ENCODE results near the gene TPPP3.

TPPP3 gene

DNA sequence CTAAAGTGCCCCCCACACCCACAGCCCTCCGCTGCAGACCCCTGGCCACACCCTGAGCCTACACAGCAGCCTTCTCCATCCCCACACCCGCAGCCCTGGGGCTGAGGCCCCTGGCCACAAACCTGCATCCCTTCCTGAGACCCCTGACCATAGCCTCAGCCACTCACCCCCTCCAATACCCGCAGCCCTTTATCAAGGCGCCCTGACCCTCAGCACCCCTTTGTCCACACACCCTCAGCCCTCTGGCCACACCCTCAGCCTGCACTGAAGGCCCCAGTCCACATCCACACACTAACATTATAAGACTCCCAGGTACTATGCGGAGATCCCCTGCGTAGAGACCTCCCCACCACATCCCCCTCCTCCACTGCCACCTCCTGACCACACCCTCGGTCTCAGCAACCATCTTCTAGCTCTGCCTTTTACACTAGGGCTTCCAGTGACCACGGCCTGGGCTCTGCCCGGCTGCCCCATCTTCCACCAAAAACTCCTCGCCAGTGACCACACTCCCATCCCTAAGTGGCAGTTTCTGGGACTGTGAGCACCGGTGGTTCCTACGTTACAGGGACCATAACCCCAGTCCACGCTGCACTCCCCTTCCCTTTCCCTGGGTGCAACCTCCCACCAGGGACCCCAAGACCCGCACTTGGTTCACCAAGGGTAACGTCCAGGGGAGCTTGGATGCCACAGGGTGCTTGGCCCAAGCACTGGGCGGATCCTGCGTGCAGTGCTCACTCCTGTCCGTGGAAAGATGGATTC, 818 bp downstream of the TPPP3 start:
- Histone ChIP-seq H3K79me2 (ENCODE audit: control insufficient read depth, insufficient read depth, low read length) (no peaks in the 10 kb centered on the region), H3K4me3 (ENCODE audit: low read length) (no peak overlapping the region), H3K4me2 (ENCODE audit: low read length) (no peak overlapping the region), H2BK15ac (replicated peaks; ENCODE audit: low read depth) (no peak overlapping the region), H4K8ac (ENCODE audit: low read depth, low read length) (no peak overlapping the region), H3K18ac (ENCODE audit: low read length) (no peak overlapping the region), H2BK120ac (ENCODE audit: low read depth, low read length) (no peak overlapping the region), H3K9ac (ENCODE audit: low read length) (no peak overlapping the region), H2AK5ac (ENCODE audit: low read length) (no peak overlapping the region), H3K4ac (ENCODE audit: low read depth, low read length) (no peak overlapping the region), H2BK5ac (ENCODE audit: low read length) (no peak overlapping the region), H3K4me1 (ENCODE audit: control insufficient read depth, low read depth, low read length) (peaks cover 1% of the 10 kb centered on the region), H3K56ac (ENCODE audit: low read length) (no peak overlapping the region), H3K23ac (ENCODE audit: low read length) (no peak overlapping the region), H3K27me3 (ENCODE audit: insufficient read depth, low read length, poor library complexity) (peaks cover 20% of the 10 kb centered on the region), H3K36me3 (ENCODE audit: control insufficient read depth, insufficient read depth, low read length) (no peaks in the 10 kb centered on the region), H4K5ac (ENCODE audit: low read length) (no peak overlapping the region), H3K27ac (ENCODE audit: low read depth, low read length) (no peak overlapping the region), H3K79me1 (ENCODE audit: low read length) (no peaks in the 10 kb centered on the region)
- no CpG with 5 or more reads among the region's 18 CpGs for WGBS (ENCODE audit: extremely low coverage, insufficient coverage, low lambda C conversion rate)
- DNase-seq: no peak

DNA sequence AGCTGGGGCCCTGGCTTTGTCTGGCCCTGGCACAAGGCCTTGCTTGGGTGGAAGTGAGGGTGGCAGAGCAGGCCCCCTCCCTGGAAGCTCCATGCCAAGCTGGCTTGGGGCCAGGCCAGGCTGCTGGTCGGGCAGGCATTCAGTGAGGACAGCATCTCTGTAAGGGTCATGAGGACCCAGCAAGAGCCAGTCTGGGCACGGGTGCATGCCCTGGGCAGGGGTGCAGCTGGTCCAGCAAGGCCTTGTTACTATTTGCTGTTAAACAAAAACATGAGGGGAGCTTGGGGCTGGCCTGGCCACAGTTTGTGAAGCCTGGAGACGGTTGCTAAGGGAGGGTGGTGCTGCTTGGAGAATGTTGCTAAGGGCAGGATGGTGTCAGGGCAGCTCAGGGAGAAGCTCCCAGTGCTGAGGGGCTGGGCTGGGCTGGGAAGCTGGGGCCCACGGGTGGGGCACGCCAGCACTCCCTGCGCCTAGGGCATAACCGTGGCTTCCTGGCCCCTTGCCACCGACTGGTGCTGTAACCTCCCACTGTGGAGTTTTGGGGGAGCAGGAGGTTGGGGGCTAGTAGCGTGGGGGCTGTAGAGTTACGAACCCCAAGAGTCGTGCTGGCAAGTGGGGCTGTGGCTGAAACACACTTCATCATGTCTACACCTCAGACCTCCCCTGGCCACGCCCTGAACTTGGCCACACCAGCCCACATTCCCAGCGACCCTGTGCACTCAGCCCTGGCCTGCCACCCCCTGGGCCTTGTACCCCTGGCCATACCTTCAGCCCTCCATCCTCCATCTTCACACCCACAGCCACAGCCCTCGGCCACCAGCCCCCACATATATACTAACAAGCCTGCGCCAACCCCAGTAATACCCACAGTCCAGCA, 1.6 kb downstream of the TPPP3 start:
- no peak overlapping the region for H2BK120ac ChIP-seq (ENCODE audit: low read depth, low read length)
- no peaks in the 10 kb centered on the region for H3K79me1 ChIP-seq (ENCODE audit: low read length)
- no peak overlapping the region for H2BK15ac ChIP-seq (replicated peaks; ENCODE audit: low read depth)
- no peak overlapping the region for H3K4me2 ChIP-seq (ENCODE audit: low read length)
- no CpG with 5 or more reads among the region's 15 CpGs for WGBS (ENCODE audit: extremely low coverage, insufficient coverage, low lambda C conversion rate)
- no peak overlapping the region for H3K56ac ChIP-seq (ENCODE audit: low read length)
- no peak overlapping the region for H3K27ac ChIP-seq (ENCODE audit: low read depth, low read length)
- H4K5ac ChIP-seq (ENCODE audit: low read length): no peak overlapping the region
- H2BK5ac ChIP-seq (ENCODE audit: low read length): no peak overlapping the region
- H3K4ac ChIP-seq (ENCODE audit: low read depth, low read length): no peak overlapping the region
- no peak overlapping the region for H2AK5ac ChIP-seq (ENCODE audit: low read length)
- peak; percentile 33 for DNase-seq
- H3K4me1 ChIP-seq (ENCODE audit: control insufficient read depth, low read depth, low read length): peaks cover 1% of the 10 kb centered on the region
- no peak overlapping the region for H3K4me3 ChIP-seq (ENCODE audit: low read length)
- H3K23ac ChIP-seq (ENCODE audit: low read length): no peak overlapping the region
- no peak overlapping the region for H3K18ac ChIP-seq (ENCODE audit: low read length)
- H4K8ac ChIP-seq (ENCODE audit: low read depth, low read length): no peak overlapping the region
- no peak overlapping the region for H3K9ac ChIP-seq (ENCODE audit: low read length)
- H3K36me3 ChIP-seq (ENCODE audit: control insufficient read depth, insufficient read depth, low read length): no peaks in the 10 kb centered on the region
- H3K27me3 ChIP-seq (ENCODE audit: insufficient read depth, low read length, poor library complexity): peaks cover 20% of the 10 kb centered on the region
- H3K79me2 ChIP-seq (ENCODE audit: control insufficient read depth, insufficient read depth, low read length): no peaks in the 10 kb centered on the region

DNA sequence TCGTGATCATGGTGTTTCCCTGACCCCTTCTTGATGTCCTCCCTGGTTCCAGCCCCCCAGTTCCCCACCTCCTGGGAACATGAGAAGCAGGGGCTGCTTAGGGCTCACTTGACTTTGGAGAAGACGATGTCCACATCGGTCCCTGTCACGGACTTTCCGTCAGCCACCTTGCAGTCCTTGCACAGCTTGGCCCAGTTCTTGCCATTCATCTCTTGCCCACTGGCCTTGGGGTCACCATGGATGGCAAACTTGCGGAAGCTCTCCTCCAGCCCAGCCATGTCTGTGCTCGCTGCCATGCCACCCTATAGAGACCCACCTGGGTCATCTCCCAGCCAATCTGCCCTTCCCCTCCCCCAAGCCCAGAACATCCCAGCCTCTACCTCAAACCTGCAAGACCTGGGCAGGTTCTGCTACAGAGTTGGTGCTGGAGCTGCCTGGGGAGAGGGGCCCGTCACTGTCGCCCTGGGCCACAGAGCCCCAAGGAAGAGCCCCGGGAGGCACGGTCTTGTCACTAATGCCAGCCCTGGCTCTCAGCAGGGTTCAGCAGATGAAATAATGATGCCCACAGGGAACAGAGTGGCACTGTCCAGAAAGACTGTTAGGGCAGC, 2.4 kb downstream of the TPPP3 start:
- Histone ChIP-seq H2AK5ac (ENCODE audit: low read length) (no peak overlapping the region), H3K79me1 (ENCODE audit: low read length) (no peaks in the 10 kb centered on the region), H4K5ac (ENCODE audit: low read length) (no peak overlapping the region), H3K4me3 (ENCODE audit: low read length) (no peak overlapping the region), H3K56ac (ENCODE audit: low read length) (no peak overlapping the region), H2BK5ac (ENCODE audit: low read length) (no peak overlapping the region), H4K8ac (ENCODE audit: low read depth, low read length) (no peak overlapping the region), H3K4me2 (ENCODE audit: low read length) (no peak overlapping the region), H3K4ac (ENCODE audit: low read depth, low read length) (no peak overlapping the region), H3K9ac (ENCODE audit: low read length) (no peak overlapping the region), H2BK120ac (ENCODE audit: low read depth, low read length) (no peak overlapping the region), H3K27ac (ENCODE audit: low read depth, low read length) (no peak overlapping the region), H3K36me3 (ENCODE audit: control insufficient read depth, insufficient read depth, low read length) (no peaks in the 10 kb centered on the region), H3K79me2 (ENCODE audit: control insufficient read depth, insufficient read depth, low read length) (no peaks in the 10 kb centered on the region), H3K27me3 (ENCODE audit: insufficient read depth, low read length, poor library complexity) (peaks cover 20% of the 10 kb centered on the region), H3K23ac (ENCODE audit: low read length) (no peak overlapping the region), H2BK15ac (replicated peaks; ENCODE audit: low read depth) (no peak overlapping the region), H3K4me1 (ENCODE audit: control insufficient read depth, low read depth, low read length) (no peaks in the 10 kb centered on the region), H3K18ac (ENCODE audit: low read length) (no peak overlapping the region)
- no CpG with 5 or more reads among the region's 11 CpGs for WGBS (ENCODE audit: extremely low coverage, insufficient coverage, low lambda C conversion rate)
- no peak for DNase-seq

DNA sequence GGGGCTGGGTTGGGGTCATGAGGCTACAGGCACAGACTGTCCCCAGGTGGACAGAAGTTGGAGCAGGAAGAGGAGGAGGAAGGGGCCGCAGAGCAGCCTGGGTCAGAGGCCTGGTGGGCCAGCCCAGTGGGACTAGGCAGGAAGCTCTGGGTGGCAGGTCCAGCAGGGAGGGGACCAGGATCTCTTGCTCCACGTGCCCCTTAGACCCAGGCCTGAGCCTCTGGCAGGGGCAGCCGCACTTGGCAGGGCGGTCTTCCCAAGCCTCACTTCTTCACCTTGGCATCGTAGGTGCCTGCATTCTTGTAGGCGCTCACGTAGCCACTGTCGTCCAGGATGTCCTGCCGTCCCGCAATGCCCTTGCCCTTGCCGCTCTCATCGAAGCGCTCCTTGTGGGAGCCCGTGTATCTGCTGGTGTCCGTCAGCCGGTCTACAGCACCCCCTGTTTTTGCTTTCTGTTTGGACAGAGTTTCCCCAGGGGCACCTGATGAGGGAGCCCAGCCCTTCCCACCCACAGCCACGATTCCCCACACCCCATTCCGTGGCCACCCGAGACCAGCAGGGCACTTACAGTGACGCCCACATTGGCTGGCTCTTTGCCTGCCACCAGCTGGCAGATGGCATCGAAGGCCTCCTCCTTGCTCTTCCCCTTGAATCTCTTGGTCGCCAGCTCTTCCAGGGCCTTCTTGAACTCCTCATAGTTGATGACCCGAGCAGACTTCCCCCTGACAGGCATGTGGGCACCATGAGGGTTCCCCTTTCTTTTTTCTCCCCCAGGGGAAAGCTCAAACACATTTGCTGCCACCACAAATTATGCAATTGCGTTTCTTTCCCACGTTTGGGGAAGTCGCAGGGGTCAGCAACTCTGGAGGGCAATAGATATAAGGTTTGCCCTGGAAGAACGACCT, 3.1 kb downstream of the TPPP3 start:
- no peaks in the 10 kb centered on the region for H3K36me3 ChIP-seq (ENCODE audit: control insufficient read depth, insufficient read depth, low read length)
- H3K18ac ChIP-seq (ENCODE audit: low read length): no peak overlapping the region
- no peak overlapping the region for H3K4me3 ChIP-seq (ENCODE audit: low read length)
- H3K4me2 ChIP-seq (ENCODE audit: low read length): no peak overlapping the region
- no peak overlapping the region for H2BK5ac ChIP-seq (ENCODE audit: low read length)
- H3K27ac ChIP-seq (ENCODE audit: low read depth, low read length): no peak overlapping the region
- no peak for DNase-seq
- H2AK5ac ChIP-seq (ENCODE audit: low read length): no peak overlapping the region
- no peak overlapping the region for H2BK120ac ChIP-seq (ENCODE audit: low read depth, low read length)
- H3K56ac ChIP-seq (ENCODE audit: low read length): no peak overlapping the region
- H4K5ac ChIP-seq (ENCODE audit: low read length): no peak overlapping the region
- no peak overlapping the region for H3K23ac ChIP-seq (ENCODE audit: low read length)
- no CpG with 5 or more reads among the region's 27 CpGs for WGBS (ENCODE audit: extremely low coverage, insufficient coverage, low lambda C conversion rate)
- no peak overlapping the region for H2BK15ac ChIP-seq (replicated peaks; ENCODE audit: low read depth)
- H3K79me2 ChIP-seq (ENCODE audit: control insufficient read depth, insufficient read depth, low read length): no peaks in the 10 kb centered on the region
- H3K27me3 ChIP-seq (ENCODE audit: insufficient read depth, low read length, poor library complexity): peaks cover 17% of the 10 kb centered on the region
- no peak overlapping the region for H3K9ac ChIP-seq (ENCODE audit: low read length)
- no peaks in the 10 kb centered on the region for H3K79me1 ChIP-seq (ENCODE audit: low read length)
- no peak overlapping the region for H3K4ac ChIP-seq (ENCODE audit: low read depth, low read length)
- H4K8ac ChIP-seq (ENCODE audit: low read depth, low read length): no peak overlapping the region
- H3K4me1 ChIP-seq (ENCODE audit: control insufficient read depth, low read depth, low read length): no peaks in the 10 kb centered on the region

DNA sequence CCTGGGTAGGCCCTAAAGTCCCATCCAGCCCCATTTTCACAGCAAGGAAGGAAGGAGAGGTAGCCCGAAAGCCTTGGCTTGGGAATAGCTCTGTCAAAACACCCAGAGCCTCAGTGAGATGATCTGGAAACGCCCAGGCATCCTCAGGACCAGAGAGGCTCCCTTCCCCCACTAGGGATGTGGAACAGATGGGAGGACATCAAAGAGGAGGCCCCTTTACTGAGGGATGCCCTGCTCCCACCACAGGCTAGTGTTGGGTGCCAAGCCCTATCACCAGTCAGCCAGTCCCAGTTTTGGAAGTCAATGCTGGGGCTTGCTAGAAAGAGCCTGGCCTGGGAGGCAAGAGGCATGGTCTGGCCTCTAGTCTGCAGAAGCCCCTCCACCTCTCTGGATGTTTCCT, 4.7 kb downstream of the TPPP3 start:
- Histone ChIP-seq H3K4me1 (ENCODE audit: control insufficient read depth, low read depth, low read length) (no peaks in the 10 kb centered on the region), H3K36me3 (ENCODE audit: control insufficient read depth, insufficient read depth, low read length) (no peaks in the 10 kb centered on the region), H3K23ac (ENCODE audit: low read length) (no peak overlapping the region), H3K4ac (ENCODE audit: low read depth, low read length) (no peak overlapping the region), H3K27me3 (ENCODE audit: insufficient read depth, low read length, poor library complexity) (peaks cover under 1% of the 10 kb centered on the region), H2BK15ac (replicated peaks; ENCODE audit: low read depth) (no peak overlapping the region), H3K4me3 (ENCODE audit: low read length) (no peak overlapping the region), H3K18ac (ENCODE audit: low read length) (no peak overlapping the region), H2BK5ac (ENCODE audit: low read length) (no peak overlapping the region), H4K5ac (ENCODE audit: low read length) (no peak overlapping the region), H3K56ac (ENCODE audit: low read length) (no peak overlapping the region), H3K4me2 (ENCODE audit: low read length) (no peak overlapping the region), H2BK120ac (ENCODE audit: low read depth, low read length) (no peak overlapping the region), H3K79me1 (ENCODE audit: low read length) (no peaks in the 10 kb centered on the region), H3K79me2 (ENCODE audit: control insufficient read depth, insufficient read depth, low read length) (no peaks in the 10 kb centered on the region), H4K8ac (ENCODE audit: low read depth, low read length) (no peak overlapping the region), H2AK5ac (ENCODE audit: low read length) (no peak overlapping the region), H3K27ac (ENCODE audit: low read depth, low read length) (no peak overlapping the region), H3K9ac (ENCODE audit: low read length) (no peak overlapping the region)
- WGBS (ENCODE audit: extremely low coverage, insufficient coverage, low lambda C conversion rate): no CpG with 5 or more reads among the region's 2 CpGs
- no peak for DNase-seq

Measured in mesendoderm (in vitro differentiated cells).